Measurements from ENCODE around the gene RPS4Y1.
"Not testable (repeated sequence)": the region's sequence is repeated elsewhere in the genome, so short reads cannot be mapped to it uniquely, and the experiment has no call there.

RPS4Y1 gene

DNA sequence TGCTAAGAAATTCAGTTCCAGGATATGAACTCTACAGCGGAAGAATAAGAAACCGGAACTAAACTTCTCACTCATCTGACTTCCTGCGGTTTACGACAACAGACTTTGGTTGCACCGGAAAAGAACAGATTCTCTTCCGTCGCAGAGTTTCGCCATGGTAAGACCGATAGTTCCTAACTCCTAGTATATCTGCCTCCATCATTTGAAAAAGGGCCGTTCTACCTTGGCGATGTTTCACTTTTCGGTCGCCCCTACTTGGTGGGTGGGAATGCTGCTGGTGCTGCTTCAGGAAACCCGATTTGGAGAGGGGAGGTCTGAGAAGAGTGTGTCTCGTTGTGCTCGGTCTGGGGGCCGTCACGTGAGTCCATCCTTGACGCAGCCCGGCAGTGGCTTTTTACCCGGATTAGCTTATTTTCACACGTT lies at the start of gene RPS4Y1:
Gene RPS4Y1 (plus strand): TSS at position 132 of the 423 bp plus-strand sequence. CDS start 23 bp downstream, at position 155.
- H3K4me3 ChIP-seq (ENCODE audit: control insufficient read depth, low read depth, low read length) = no peak within 1 kb of the TSS

DNA sequence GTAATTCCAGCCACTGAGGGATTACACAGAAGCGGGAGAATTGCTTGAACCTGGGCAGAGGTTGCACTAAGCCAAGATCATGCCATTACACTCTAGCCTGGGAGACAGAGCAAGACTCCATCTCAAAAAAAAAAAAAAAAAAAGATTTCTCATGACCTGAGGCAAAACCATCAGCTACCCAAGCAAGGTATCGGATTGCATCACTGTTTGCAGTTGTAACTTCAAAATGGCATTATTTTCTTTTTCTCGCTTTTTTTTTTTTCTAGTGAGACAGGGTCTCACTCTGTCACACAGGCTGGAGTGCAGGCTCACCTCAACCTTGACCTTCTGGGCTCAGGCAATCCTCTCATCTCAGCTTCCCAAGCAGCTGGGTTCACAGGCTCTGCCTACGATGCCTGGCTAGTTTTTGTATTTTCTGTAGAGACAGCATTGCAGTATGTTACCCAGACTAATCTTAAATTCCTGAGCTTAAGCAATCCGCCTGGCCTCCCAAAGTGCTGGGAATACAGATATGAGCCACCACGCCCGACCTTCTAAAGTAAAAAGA lies 44.4 kb upstream of the RPS4Y1 start:
- no peak for DNase-seq (ENCODE audit: low read depth)
- H3K4me3 ChIP-seq (ENCODE audit: control insufficient read depth, low read depth, low read length) = no peak overlapping the region
- TF ChIP-seq, protein P1, sequence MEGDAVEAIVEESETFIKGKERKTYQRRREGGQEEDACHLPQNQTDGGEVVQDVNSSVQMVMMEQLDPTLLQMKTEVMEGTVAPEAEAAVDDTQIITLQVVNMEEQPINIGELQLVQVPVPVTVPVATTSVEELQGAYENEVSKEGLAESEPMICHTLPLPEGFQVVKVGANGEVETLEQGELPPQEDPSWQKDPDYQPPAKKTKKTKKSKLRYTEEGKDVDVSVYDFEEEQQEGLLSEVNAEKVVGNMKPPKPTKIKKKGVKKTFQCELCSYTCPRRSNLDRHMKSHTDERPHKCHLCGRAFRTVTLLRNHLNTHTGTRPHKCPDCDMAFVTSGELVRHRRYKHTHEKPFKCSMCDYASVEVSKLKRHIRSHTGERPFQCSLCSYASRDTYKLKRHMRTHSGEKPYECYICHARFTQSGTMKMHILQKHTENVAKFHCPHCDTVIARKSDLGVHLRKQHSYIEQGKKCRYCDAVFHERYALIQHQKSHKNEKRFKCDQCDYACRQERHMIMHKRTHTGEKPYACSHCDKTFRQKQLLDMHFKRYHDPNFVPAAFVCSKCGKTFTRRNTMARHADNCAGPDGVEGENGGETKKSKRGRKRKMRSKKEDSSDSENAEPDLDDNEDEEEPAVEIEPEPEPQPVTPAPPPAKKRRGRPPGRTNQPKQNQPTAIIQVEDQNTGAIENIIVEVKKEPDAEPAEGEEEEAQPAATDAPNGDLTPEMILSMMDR (conservative IDR thresholded peaks at IDR 0.05; ENCODE audit: control insufficient read depth, insufficient read depth, low read depth, low read length) = no peak

More for the DNA sequence above, at the start of gene RPS4Y1:
- DNase-seq (ENCODE audit: low read depth) = no peak
- TF ChIP-seq, protein P1 (conservative IDR thresholded peaks at IDR 0.05; ENCODE audit: control insufficient read depth, insufficient read depth, low read depth, low read length) = no peak

DNA sequence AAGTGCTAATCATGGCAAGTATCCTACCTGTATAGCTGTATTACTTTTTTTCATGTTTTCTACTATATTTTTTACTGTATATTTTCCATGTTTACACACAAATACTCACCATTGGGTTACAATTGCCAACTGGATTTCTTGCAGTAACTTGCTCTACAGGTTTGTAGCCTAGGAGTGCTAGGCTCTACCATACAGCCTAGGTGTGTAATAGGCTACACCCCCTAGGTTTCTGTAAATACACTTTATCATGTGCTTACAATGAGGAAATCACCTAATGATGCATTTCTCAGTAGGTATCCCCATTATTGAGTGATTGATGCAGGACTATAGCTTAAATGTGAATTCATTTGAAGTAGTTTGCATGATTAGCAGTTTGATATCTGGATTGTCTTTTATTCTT lies 43.4 kb upstream of the RPS4Y1 start:
- TF ChIP-seq, protein P1 (conservative IDR thresholded peaks at IDR 0.05; ENCODE audit: control insufficient read depth, insufficient read depth, low read depth, low read length) = no peak
- no peak overlapping the region for H3K4me3 ChIP-seq (ENCODE audit: control insufficient read depth, low read depth, low read length)
- DNase-seq (ENCODE audit: low read depth) = no peak

DNA sequence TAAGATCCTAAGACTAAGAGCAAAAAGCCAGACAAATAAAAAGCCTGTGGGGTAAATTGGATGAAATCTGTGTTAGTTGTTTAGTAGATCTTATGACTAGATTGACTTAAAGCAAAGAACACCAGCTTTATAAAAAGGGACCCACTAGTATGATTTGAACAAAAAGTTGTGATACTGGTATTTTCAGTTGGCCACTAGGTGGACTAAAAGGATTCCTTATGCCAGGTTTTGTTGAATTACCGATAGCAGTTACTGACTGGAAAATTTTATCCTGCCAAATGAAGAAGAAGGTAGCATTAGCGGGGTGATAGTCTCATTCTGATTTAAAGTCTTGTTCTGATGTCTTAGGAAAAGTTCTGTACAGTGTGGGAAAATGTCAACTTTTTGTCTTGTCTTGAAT lies 41.2 kb upstream of the RPS4Y1 start:
- TF ChIP-seq, protein P1 (conservative IDR thresholded peaks at IDR 0.05; ENCODE audit: control insufficient read depth, insufficient read depth, low read depth, low read length) = no peak
- no peak overlapping the region for H3K4me3 ChIP-seq (ENCODE audit: control insufficient read depth, low read depth, low read length)
- no peak for DNase-seq (ENCODE audit: low read depth)

DNA sequence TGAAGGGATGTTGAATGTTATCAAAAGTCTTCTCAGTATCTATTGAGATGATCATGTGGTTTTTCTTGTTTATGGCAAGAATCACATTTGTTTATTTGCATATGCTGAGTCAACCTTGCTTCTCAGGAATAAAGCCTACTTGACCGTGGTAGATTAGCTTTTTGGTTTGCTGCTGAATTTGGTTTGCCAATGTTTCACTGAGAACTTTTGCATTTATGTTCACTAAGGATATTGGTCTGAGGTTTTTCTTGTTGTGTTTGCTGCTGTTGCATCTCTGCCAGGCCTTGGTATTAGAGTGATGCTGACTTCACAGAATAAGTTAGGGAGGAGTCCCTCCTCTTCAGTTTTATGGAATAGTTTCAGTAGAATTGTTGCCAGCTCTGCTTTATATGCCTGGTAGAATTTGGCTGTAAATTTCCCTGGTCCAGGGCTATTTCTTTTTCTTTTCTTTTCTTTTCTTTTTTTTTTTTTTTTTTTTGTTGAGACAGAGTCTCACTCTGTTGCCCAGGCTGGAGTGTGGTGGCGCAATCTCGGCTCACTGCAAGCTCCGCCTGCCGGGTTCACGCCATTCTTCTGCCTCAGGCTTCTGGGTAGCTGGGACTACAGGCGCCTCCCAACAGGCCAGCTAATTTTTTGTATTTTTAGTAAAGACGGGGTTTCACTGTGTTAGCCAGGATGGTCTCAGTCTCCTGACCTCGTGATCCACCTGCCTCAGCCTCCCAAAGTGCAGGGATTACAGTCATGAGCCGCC lies 24.1 kb upstream of the RPS4Y1 start:
- DNase-seq (ENCODE audit: low read depth); H3K4me3 ChIP-seq (ENCODE audit: control insufficient read depth, low read depth, low read length): not testable (repeated sequence)

DNA sequence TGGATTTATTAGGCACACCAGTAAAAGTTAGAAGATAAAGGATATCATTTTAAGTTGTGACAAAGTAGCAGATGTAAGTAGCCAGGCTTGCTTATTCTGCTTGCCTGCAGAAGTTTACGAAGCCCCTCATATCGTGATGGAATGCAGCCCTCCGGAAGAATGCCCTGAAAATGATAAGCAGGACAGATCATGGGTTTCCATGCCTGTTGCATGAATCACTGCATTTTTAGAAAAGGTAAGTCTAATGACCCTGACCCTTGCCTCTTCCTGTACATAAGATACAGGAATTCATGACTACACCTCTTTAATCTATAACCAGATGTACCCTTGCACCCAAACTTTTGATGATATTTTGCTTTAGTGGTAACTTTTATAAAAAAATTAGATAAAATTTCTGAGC lies 16.9 kb upstream of the RPS4Y1 start:
- TF ChIP-seq, protein P1 (conservative IDR thresholded peaks at IDR 0.05; ENCODE audit: control insufficient read depth, insufficient read depth, low read depth, low read length) = no peak
- H3K4me3 ChIP-seq (ENCODE audit: control insufficient read depth, low read depth, low read length) = no peak overlapping the region
- DNase-seq (ENCODE audit: low read depth) = no peak

DNA sequence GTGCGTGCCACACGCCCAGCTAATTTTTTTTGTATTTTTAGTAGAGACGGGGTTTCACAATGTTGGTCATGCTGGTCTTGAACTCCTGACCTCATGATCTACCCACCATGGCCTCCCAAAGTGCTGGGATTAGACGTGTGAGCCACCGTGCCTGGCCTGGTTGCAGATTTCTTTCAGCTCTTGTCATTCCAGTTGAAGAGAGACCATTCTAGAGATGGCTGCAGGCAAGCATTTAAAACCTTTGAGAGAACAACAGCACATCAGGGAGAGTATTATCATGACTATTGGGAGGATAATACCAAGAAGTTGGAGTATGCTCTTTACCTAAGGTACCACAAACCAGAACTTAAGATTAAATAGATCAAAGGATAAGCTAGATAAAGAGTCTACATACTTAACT lies 12.9 kb upstream of the RPS4Y1 start:
- TF ChIP-seq, protein P1 (conservative IDR thresholded peaks at IDR 0.05; ENCODE audit: control insufficient read depth, insufficient read depth, low read depth, low read length) = no peak
- no peak overlapping the region for H3K4me3 ChIP-seq (ENCODE audit: control insufficient read depth, low read depth, low read length)
- DNase-seq (ENCODE audit: low read depth) = no peak

All from fibroblast of mammary gland (primary cell).